Lower leg skin (tissue), 4 donors: Measurements from ENCODE around the gene CFB. TPM values are rescaled to one million over a fixed set of nuclear protein-coding genes. Genes with fewer than 3 reads are reported as not detected.
"Not testable (repeated sequence)": the region's sequence is repeated elsewhere in the genome, so short reads cannot be mapped to it uniquely, and the experiment has no call there.

Experiments
- DNase-seq, 2 donors: peaks; one replicate each; pipeline ENCODE4 v3.0.0-alpha.2; 2019; ENCODE audit warnings: low spot score in 2 of 2
- H3K4me3 ChIP-seq: fragments of 200-600 bp; sonication (generic); 2 replicates; pipeline ENCODE4 v1.5.1; 2017; ENCODE audit warnings: mild to moderate bottlenecking, low read depth; ENCODE audit not compliant: poor library complexity, severe bottlenecking
- POLR2A ChIP-seq, 2 donors: fragments of 450-650 bp; IDR thresholded peaks; one replicate each; pipeline ENCODE4 v1.6.1; 2016 to 2017; ENCODE audit warnings: antibody characterized with exemption in 2 of 2, mild to moderate bottlenecking in 1 of 2, moderate library complexity in 1 of 2
- WGBS, 2 donors: methylation state at CpG; one replicate each; pipeline ENCODE4 v1.1.5; 2018; 5-methylcytosine and 5-hydroxymethylcytosine counted together
- intact Hi-C: fragments of 100-400 bp; cut with DNase I; formaldehyde crosslinking; loops from one replicate; pipeline ENCODE4 v1.15.0; 2023; ENCODE audit warnings: low total_unique reads
- total RNA-seq, 4 donors: library from RNA; depleted of rRNA; stranded (reverse); fragments of >200 nt; gene quantifications; one replicate each; pipeline ENCODE4 v1.1.0, GENCODE V29; 2016
- TF ChIP-seq, protein P1 (sequence below), 3 donors: fragments of 450-650 bp; IDR thresholded peaks; one replicate each; pipeline ENCODE4 v1.5.1; 2016; ENCODE audit warnings: antibody characterized with exemption in 3 of 3, mild to moderate bottlenecking in 3 of 3, moderate library complexity in 2 of 3

The CFB gene
- total RNA-seq, 4 donors from 2014 or later, result 1.4 to 13.1 (median 4.5) TPM

DNA sequence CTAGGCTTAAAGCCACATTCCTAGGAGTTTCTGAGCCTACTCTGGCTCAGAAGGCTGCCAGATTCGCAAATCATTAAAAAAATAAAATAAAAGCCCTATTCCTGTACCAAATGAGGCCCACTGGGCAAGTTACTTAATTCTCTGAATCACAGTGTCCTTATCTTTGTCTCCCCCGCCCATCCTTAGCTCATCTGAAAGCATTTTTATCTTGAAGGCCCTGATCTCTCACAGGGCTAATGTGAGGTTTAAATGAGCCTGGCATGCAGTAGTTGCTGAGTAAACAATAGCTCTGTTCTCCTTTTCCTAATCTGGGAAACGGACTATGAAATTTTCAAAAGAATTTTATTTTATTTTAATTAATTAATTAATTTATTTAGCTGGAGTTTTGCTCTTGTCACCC, 41.9 kb upstream of the CFB start:
- no peak overlapping the region for H3K4me3 ChIP-seq
- 89 to 92% methylated on average over 3 of the region's 3 CpGs for WGBS, 2 donors
- no peak for DNase-seq
- intact Hi-C loops, result no loop called here
- no peak for TF ChIP-seq POLR2A (IDR thresholded peaks at IDR 0.05)
- TF ChIP-seq, protein P1, sequence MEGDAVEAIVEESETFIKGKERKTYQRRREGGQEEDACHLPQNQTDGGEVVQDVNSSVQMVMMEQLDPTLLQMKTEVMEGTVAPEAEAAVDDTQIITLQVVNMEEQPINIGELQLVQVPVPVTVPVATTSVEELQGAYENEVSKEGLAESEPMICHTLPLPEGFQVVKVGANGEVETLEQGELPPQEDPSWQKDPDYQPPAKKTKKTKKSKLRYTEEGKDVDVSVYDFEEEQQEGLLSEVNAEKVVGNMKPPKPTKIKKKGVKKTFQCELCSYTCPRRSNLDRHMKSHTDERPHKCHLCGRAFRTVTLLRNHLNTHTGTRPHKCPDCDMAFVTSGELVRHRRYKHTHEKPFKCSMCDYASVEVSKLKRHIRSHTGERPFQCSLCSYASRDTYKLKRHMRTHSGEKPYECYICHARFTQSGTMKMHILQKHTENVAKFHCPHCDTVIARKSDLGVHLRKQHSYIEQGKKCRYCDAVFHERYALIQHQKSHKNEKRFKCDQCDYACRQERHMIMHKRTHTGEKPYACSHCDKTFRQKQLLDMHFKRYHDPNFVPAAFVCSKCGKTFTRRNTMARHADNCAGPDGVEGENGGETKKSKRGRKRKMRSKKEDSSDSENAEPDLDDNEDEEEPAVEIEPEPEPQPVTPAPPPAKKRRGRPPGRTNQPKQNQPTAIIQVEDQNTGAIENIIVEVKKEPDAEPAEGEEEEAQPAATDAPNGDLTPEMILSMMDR (IDR thresholded peaks at IDR 0.05), result no peak

DNA sequence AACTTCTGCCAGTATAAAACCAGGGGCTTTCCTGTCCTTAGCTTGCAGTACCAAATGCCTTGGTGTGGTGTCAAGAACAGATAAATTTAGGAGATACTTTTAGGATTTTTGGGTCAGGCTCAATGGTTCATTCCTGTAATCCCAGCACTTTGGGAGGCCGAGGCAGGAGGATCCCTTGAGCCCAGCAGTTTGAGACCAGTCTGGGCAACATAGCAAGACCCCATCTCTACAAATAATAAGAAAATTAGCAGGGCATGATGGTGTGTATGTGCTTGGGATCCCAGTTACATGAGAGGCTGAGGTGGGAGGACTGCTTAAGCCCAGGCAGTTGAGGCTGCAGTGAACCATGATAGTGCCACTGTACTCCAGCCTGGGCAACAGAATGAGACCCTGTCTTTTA, 40.9 kb upstream of the CFB start:
- WGBS, 2 donors, result 86 to 100% methylated on average over 1 of the region's 1 CpG
- TF ChIP-seq POLR2A (IDR thresholded peaks at IDR 0.05), result no peak
- TF ChIP-seq, protein P1 (IDR thresholded peaks at IDR 0.05), result no peak
- intact Hi-C loops, result no loop called here
- DNase-seq, result no peak
- no peak overlapping the region for H3K4me3 ChIP-seq

DNA sequence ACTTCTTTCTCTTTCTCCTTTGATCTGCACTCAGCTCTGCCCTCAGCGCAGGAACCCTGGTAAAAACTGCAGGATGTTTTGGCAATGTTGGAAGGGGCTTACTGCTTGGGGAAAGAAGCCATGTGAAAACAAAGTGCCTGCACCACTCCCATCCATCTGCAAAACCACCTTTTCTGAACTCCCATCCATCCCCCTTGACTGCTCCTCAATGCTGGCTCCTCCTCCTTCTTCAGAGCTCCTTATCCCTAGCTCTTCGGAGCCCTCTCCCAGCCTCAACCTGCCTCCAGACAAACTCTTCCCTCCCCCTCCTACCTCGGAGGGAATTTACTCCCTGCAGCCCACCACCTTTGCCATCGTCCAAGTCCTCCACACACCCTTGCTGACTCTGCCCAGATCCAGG, 39.8 kb upstream of the CFB start:
- intact Hi-C loops, result no loop called here
- 33 to 41% methylated on average over 4 of the region's 4 CpGs for WGBS, 2 donors
- TF ChIP-seq POLR2A (IDR thresholded peaks at IDR 0.05), result no peak
- TF ChIP-seq, protein P1 (IDR thresholded peaks at IDR 0.05), result no peak
- H3K4me3 ChIP-seq, result no peak overlapping the region
- DNase-seq, result no peak

DNA sequence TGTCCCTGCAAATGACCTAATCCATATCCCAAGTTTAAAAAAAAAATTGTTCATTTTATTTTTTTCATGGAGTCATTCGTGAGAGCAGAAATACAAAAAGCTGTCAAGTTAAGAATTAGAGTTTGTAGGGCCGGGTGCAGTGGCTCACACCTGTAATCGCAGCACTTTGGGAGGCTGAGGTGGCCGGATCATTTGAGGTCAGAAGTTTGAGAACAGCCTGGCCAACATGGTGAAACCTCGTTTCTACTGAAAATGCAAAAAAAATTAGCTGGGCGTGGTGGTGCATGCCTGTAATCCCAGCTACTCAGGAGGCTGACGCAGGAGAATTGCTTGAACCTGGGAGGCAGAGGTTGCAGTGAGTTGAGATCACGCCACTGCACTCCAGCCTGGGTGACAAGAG, 39.2 kb upstream of the CFB start:
- intact Hi-C loops, DNase-seq, H3K4me3 ChIP-seq: not testable (repeated sequence)
- 78 to 85% methylated on average over 8 of the region's 8 CpGs for WGBS, 2 donors

DNA sequence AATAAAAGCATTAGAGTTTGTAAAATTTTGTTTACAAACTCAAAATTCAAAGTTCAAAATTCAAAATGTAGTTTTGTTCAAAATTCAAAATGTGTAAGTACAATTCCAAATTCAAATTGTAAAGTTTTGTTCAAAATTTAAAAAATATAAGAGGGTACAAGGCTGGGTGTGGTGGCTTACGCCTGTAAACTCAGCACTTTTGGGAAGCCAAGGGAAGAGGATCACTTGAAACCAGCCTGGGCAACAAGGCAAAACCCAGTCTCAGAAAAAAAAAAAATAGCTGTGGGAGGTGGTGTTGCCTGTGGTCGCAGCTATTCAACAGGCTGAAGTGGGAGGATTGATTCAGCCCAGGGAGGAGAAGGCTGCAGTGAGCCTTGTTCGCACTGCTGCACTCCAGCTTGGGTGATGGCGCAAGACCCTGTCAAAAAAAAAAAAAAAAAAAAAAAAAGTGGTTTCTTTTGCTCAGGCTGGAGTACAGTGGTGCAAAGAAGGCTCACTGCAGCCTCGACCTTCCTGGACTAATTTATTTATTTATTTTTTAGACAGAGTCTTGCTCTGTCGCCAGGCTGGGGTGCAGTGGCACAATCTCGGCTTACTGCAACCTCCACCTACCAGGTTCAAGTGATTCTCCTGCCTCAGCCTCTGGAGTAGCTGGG, 38.6 kb upstream of the CFB start:
- WGBS, 2 donors, result 54 to 57% methylated on average over 7 of the region's 7 CpGs
- intact Hi-C loops, result no loop called here
- DNase-seq, result no peak
- TF ChIP-seq, protein P1 (IDR thresholded peaks at IDR 0.05), result no peak
- TF ChIP-seq POLR2A (IDR thresholded peaks at IDR 0.05), result no peak
- no peak overlapping the region for H3K4me3 ChIP-seq

DNA sequence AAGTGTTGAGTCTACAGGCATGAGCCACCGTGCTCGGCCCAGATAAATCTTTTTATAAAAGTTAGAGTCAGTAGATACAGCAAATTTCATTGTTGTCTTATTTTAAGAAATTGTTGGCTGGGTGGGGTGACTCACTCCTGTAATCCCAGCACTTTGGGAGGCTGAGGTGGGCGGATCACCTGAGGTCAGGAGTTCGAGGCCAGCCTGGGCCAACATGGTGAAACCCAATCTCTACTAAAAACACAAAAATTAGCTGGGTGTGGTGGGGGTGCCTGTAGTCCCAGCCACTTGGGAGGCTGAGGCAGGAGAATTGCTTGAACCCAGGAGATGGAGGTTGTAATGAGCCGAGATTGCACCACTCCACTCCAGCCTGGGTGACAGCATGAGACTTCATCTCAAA, 37.6 kb upstream of the CFB start:
- H3K4me3 ChIP-seq, intact Hi-C loops, DNase-seq: not testable (repeated sequence)
- WGBS, 2 donors, result 82 to 91% methylated on average over 5 of the region's 5 CpGs

DNA sequence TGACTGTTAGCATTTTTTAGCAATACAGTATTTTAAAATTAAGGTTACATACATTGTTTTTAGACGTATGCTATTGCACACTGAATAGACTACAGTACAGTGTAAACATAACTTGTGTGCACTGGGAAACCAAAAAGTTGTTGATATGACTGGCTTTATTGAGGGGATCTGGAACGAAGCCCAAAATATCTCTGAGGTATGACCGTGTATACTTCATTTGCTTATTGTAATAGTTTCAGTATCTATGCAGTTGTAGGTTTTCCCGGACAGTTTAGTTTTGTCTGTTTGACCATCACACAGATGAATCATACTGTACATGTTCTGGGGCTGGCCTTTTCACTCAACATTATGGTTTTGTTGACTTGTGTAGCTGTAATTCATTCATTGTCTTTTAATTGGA, 37.1 kb upstream of the CFB start:
- DNase-seq, result no peak
- TF ChIP-seq POLR2A (IDR thresholded peaks at IDR 0.05), result no peak
- TF ChIP-seq, protein P1 (IDR thresholded peaks at IDR 0.05), result no peak
- intact Hi-C loops, result no loop called here
- WGBS, 2 donors, result 61 to 64% methylated on average over 4 of the region's 4 CpGs
- H3K4me3 ChIP-seq, result no peak overlapping the region

DNA sequence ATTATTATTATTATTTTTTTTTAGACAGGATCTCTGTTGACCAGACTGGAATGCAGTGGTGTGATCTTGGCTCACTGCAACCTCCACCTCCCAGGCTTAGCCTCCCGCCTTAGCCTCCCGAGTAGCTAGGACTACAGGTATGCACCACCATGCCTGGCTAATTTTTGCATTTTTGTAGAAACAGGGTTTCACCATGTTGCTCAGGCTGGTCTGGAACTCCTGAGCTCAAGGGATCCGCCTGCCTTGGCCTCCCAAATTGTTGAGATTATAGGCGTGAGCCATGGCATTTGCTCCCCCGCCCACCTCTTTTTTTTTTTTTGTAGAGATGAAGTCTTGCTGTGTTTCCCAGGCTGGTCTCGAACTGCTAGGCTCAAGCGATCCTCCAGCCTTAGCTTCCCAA, 36.6 kb upstream of the CFB start:
- DNase-seq, intact Hi-C loops, H3K4me3 ChIP-seq: not testable (repeated sequence)
- 79 to 83% methylated on average over 7 of the region's 7 CpGs for WGBS, 2 donors
